Measurements from ENCODE around the gene FUT1. TPM values are rescaled to one million over a fixed set of nuclear protein-coding genes. Genes with fewer than 3 reads are reported as not detected.

FUT1 gene
- total RNA-seq, 1 donor from 2014 or later: 4.4 TPM

DNA sequence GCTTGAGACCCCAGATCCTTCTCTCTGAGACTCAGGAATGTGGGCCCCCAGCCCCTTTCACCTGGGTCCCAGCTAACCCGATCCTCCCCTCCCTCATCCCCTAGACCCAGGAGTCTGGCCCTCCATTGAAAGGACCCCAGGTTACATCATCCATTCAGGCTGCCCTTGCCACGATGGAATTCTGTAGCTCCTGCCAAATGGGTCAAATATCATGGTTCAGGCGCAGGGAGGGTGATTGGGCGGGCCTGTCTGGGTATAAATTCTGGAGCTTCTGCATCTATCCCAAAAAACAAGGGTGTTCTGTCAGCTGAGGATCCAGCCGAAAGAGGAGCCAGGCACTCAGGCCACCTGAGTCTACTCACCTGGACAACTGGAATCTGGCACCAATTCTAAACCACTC lies 3.3 kb upstream of the FUT1 start:
- Mint-ChIP-seq H3K27ac (ENCODE audit: unreplicated experiment) (no peak overlapping the region), H3K4me1 (ENCODE audit: low read depth, unreplicated experiment) (peaks cover 7% of the 10 kb centered on the region), H3K9me3 (ENCODE audit: unreplicated experiment) (peaks cover 2% of the 10 kb centered on the region), H3K27me3 (ENCODE audit: unreplicated experiment) (peaks cover 18% of the 10 kb centered on the region), H3K4me3 (ENCODE audit: unreplicated experiment) (no peak overlapping the region), H3K36me3 (ENCODE audit: unreplicated experiment) (no peaks in the 10 kb centered on the region)
- DNase-seq: no peak
- TF ChIP-seq, protein P1, sequence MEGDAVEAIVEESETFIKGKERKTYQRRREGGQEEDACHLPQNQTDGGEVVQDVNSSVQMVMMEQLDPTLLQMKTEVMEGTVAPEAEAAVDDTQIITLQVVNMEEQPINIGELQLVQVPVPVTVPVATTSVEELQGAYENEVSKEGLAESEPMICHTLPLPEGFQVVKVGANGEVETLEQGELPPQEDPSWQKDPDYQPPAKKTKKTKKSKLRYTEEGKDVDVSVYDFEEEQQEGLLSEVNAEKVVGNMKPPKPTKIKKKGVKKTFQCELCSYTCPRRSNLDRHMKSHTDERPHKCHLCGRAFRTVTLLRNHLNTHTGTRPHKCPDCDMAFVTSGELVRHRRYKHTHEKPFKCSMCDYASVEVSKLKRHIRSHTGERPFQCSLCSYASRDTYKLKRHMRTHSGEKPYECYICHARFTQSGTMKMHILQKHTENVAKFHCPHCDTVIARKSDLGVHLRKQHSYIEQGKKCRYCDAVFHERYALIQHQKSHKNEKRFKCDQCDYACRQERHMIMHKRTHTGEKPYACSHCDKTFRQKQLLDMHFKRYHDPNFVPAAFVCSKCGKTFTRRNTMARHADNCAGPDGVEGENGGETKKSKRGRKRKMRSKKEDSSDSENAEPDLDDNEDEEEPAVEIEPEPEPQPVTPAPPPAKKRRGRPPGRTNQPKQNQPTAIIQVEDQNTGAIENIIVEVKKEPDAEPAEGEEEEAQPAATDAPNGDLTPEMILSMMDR (IDR thresholded peaks at IDR 0.05; ENCODE audit: partially characterized antibody, unreplicated experiment): no peak

DNA sequence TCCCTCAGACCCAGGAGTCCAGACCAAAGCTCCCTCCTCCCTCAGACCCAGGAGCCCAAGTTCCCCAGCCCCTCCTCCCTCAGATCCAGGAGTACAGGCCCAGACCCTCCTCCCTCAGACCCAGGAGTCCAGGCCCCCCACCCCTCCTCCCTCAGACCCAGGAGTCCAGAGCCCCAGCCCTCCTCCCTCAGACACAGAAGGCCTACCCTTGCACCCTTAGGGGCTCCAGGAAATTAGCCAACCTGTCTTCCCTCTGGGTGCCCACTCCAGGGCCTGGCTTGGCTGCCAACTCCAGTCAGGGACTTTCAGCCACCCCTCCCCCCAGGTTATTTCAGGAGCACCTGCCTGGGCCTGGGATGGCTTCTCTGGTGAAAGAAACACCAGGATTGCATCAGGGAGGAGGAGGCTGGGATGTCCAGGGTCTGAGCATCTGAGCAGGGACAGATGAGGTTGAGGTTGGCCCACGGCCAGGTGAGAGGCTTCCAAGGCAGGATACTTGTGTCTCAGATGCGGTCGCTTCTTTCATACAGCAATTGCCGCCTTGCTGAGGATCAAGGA lies 2.7 kb upstream of the FUT1 start, which contains the start of gene FGF21:
Gene FGF21, plus strand, starts transcription at position 441 of the 558 bp plus-strand sequence. CDS start 713 bp downstream, outside the sequence.
- DNase-seq: no peak
- Mint-ChIP-seq H3K4me1 (ENCODE audit: low read depth, unreplicated experiment) (peaks cover 7% of the 10 kb centered on the region), H3K27ac (ENCODE audit: unreplicated experiment) (no peak within 1 kb of the TSS), H3K4me3 (ENCODE audit: unreplicated experiment) (no peak within 1 kb of the TSS), H3K9me3 (ENCODE audit: unreplicated experiment) (peaks cover 2% of the 10 kb centered on the region), H3K36me3 (ENCODE audit: unreplicated experiment) (no peaks in the 10 kb centered on the region), H3K27me3 (ENCODE audit: unreplicated experiment) (peaks cover 18% of the 10 kb centered on the region)
- TF ChIP-seq, protein P1 (IDR thresholded peaks at IDR 0.05; ENCODE audit: partially characterized antibody, unreplicated experiment): no peak

DNA sequence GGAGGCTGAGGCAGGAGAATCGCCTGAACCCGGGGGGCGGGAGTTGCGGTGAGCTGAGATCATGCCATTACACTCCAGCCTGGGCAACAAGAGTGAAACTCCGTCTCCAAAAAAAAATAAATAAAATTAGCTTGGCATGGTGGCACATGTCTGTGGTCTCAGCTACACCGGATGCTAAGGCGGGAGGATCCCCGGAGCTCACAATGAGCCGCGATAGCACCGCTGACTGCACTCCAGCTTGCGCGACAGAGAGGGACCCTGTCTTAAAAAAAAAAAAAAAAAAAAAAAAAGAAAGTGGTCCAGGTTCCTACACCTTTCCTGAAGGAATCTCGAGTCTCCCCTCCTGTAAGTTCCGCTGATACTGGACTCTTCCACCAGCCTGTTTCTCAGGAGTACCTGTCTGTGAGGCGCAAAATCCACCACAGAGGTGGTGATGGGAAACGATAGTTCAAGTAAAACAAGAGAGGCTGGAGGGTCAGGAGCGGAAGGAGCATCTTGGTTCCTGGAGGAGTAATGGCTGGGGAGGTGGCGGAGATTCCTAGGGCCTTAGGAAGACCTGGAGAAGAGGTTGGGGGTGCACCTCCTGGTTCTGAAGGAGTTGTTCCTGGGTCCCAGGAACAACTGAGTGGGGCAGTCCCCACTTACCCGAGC lies 471 bp downstream of the FUT1 start:
- no peaks in the 10 kb centered on the region for H3K36me3 Mint-ChIP-seq (ENCODE audit: unreplicated experiment)
- peaks cover 18% of the 10 kb centered on the region for H3K27me3 Mint-ChIP-seq (ENCODE audit: unreplicated experiment)
- peak overlapping the region; percentile 15 for H3K27ac Mint-ChIP-seq (ENCODE audit: unreplicated experiment)
- no peak for DNase-seq
- H3K4me3 Mint-ChIP-seq (ENCODE audit: unreplicated experiment): peak overlapping the region; percentile 84
- TF ChIP-seq, protein P1 (IDR thresholded peaks at IDR 0.05; ENCODE audit: partially characterized antibody, unreplicated experiment): no peak
- peaks cover 2% of the 10 kb centered on the region for H3K9me3 Mint-ChIP-seq (ENCODE audit: unreplicated experiment)
- H3K4me1 Mint-ChIP-seq (ENCODE audit: low read depth, unreplicated experiment): peaks cover 7% of the 10 kb centered on the region

DNA sequence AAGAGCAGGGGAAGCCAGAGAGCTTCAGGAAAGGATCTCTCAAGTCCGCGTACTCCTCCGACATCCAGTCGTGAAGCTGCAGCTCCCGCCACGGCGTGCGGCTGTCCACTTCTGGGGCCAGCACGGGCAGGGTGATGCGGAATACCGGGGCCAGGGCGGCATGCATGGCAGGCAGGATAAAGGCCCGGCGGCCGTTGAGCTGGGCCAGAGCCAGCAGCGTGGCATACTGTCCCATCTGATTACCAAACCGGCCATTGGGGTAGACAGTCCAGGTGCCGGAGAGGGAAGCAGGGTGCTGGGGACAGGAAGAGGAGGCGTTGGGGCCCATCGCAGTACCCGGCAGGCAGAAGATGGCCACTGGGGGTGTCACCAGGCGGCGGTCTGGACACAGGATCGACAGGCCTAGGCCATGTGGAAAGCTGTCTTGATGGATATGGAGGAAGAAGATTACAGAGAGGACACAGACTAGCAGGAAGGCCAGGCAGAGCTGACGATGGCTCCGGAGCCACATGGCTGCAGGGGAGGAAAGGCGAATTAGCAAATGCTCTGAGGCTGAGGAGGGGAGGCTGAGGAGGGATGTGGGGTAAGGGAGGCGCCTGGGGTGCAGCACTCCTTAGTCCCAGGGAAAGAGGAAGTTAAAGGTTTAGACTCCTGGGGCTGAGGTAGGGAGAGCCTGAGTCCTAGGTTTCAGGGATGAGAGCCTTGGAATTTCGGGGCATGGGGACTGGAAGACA lies 1.5 kb downstream of the FUT1 start:
- TF ChIP-seq, protein P1 (IDR thresholded peaks at IDR 0.05; ENCODE audit: partially characterized antibody, unreplicated experiment): no peak
- Mint-ChIP-seq H3K27ac (ENCODE audit: unreplicated experiment) (no peak overlapping the region), H3K27me3 (ENCODE audit: unreplicated experiment) (peaks cover 18% of the 10 kb centered on the region), H3K4me1 (ENCODE audit: low read depth, unreplicated experiment) (peaks cover 7% of the 10 kb centered on the region), H3K9me3 (ENCODE audit: unreplicated experiment) (peaks cover 6% of the 10 kb centered on the region), H3K36me3 (ENCODE audit: unreplicated experiment) (no peaks in the 10 kb centered on the region), H3K4me3 (ENCODE audit: unreplicated experiment) (peak overlapping the region; percentile 74)
- no peak for DNase-seq
